SK-N-MC (cell line): ENCODE measurements around the gene PDHB.

ENCODE experiments used
- DNase-seq: peaks from one replicate; pipeline ENCODE4 v3.0.0-alpha.2; 2011; ENCODE audit warnings: low read depth, low spot score
- H3K27ac ChIP-seq: fragments of 200-600 bp; sonication (generic); 2 replicates; pipeline ENCODE4 v1.5.1; 2016; ENCODE audit warnings: mixed run types
- H3K36me3 ChIP-seq: fragments of 200-600 bp; sonication (generic); 2 replicates; pipeline ENCODE4 v1.6.1; 2017; ENCODE audit warnings: antibody characterized with exemption, low read length, mixed read lengths; ENCODE audit not compliant: insufficient read depth
- H3K4me3 ChIP-seq: fragments of 200-600 bp; sonication (generic); 2 replicates; pipeline ENCODE4 v1.5.1; 2016
- H3K9ac ChIP-seq: fragments of 200-600 bp; sonication (generic); 2 replicates; pipeline ENCODE4 v1.8.0; 2017; ENCODE audit warnings: mixed run types, mixed read lengths; ENCODE audit not compliant: insufficient read length
- H3K9me3 ChIP-seq: fragments of 200-600 bp; sonication (generic); 2 replicates; pipeline ENCODE4 v1.6.1; 2017; ENCODE audit warnings: low read depth, mild to moderate bottlenecking, antibody characterized with exemption, low read length, moderate library complexity, mixed read lengths
- EZH2 ChIP-seq: fragments of 200-600 bp; sonication (generic); IDR thresholded peaks from one replicate; pipeline ENCODE4 v1.6.1; 2017; ENCODE audit warnings: antibody characterized with exemption
- FOXP2 ChIP-seq: optimal IDR thresholded peaks from 2 replicates; pipeline ENCODE3; 2011; ENCODE audit warnings: mild to moderate bottlenecking, moderate library complexity; ENCODE audit not compliant: insufficient read depth; ENCODE audit errors: extremely low read length, control extremely low read depth
- POLR2AphosphoS5 ChIP-seq: IDR thresholded peaks from 2 replicates; pipeline ENCODE4 v1.6.1; 2012; ENCODE audit warnings: mild to moderate bottlenecking, low read depth, low read length, borderline replicate concordance

The PDHB gene

DNA sequence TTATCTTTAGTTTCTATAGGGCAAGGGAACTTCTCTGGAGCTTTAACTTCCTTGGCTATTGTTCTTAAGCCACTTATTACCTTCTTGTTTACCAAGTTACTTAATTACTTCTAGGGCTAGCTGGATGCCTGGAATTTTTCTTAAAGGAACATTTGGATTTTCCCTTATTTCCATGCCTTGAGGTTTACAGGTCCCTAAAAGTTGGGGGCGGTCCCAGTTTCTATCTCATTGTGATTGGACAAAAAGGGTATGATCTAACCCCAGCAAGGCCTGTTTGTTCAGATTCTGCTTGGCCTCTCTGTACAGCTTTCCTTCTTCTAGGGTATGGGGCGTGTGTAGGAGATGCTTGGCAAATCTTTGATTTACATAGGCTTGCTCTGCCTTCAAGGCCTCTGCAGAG lies 17.4 kb downstream of the PDHB start:
- H3K9ac ChIP-seq: no peak overlapping the region
- TF ChIP-seq POLR2AphosphoS5: no peak
- no peak for TF ChIP-seq FOXP2
- TF ChIP-seq EZH2: no peak

DNA sequence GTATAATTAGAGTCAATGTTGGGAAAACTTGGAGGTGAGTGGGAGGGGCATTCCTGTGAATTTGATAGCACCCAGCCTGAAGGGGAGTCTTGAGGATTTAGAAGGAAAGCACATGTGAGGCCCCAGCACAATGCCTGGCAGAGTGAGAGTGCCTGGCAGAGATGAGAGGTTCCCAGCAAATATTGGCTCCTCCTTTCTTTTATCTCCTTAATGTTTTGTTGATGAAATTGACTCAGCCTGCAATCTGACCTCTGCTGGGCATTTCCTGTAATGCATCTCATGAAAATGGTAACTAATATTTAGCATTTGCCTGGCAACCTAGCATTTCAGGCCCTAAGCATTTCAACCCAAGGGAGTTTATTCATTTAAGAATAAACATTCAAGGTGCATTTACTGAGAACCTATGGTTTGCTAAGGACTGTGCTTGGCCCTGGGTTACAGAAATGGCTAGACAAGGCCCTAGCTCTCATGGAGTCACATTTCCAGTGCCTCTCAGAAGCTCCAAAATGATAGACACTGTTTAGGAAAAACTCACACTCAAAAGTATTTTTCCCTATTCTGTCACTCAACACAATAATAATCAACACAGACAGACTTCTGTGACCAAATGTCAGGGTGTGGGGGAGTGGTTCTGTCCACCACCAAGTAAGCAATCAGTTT lies 19.0 kb downstream of the PDHB start:
- DNase-seq: peak; percentile 14
- no peaks in the 10 kb centered on the region for H3K9me3 ChIP-seq
- no peaks in the 10 kb centered on the region for H3K36me3 ChIP-seq
- H3K27ac ChIP-seq: no peak overlapping the region
- H3K9ac ChIP-seq: no peak overlapping the region
- H3K4me3 ChIP-seq: no peak overlapping the region
- TF ChIP-seq POLR2AphosphoS5 (no peak), FOXP2 (no peak)

More for the DNA sequence above, 17.4 kb downstream of the PDHB start:
- H3K9me3 ChIP-seq: no peaks in the 10 kb centered on the region
- H3K27ac ChIP-seq: no peak overlapping the region
- DNase-seq: no peak
- H3K36me3 ChIP-seq: no peaks in the 10 kb centered on the region
- no peak overlapping the region for H3K4me3 ChIP-seq

DNA sequence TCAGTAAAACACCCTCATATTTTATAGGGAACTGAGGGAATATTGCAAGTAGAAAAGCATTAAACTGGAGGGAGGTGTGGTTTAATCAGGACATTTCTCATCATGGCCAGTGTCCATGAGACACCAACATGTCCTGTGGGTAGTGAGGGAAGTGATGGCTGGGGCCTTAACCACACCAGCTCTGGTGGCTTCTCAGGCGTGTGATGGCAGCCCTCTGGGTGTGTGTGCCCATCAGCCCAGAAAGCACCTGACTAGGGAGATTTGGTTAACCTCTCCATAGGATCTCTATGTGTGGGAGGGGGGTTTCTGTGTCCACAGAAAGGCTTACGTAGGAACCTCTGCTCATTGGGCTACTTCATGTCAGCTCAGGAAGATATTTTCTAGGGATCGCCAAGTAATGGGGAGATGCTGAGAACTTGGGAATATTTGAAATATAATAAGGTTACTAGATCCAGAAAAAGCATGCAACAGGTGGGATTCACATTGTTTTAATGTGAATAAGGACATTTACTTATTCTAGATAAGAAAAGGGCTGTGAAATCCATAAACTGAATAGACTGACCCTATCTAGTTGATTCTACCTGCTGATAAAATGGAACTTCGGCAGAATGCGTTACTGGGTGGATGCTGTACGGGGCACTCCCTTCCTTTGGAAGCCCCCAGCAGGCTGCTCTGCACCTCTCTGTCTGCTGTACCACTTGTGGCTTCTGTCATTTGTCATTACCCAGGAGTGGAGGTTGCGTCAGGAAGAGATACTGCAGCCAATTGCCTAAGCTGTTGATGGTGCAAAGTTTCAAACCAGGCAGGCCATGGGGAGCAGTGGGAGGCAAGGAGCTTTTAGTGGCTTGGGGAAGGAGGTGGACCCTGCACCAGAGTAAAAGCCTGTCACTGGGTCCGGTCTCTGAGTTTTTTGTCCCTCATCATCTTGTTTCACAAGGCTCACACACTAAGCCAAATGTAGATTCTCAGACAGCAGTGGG lies 21.5 kb downstream of the PDHB start:
- no peak overlapping the region for H3K9ac ChIP-seq
- DNase-seq: no peak
- H3K4me3 ChIP-seq: no peak overlapping the region
- no peak overlapping the region for H3K27ac ChIP-seq
- no peak for TF ChIP-seq EZH2
- TF ChIP-seq FOXP2: no peak
- TF ChIP-seq POLR2AphosphoS5: no peak
- no peaks in the 10 kb centered on the region; the same call in 1 of the 2 replicates for H3K36me3 ChIP-seq
- H3K9me3 ChIP-seq: no peaks in the 10 kb centered on the region

- no peak for DNase-seq
- H3K27ac ChIP-seq: no peak overlapping the region
- TF ChIP-seq FOXP2: no peak
- TF ChIP-seq POLR2AphosphoS5: no peak
- no peak for TF ChIP-seq EZH2
- H3K9ac ChIP-seq: no peak overlapping the region
- no peak overlapping the region for H3K4me3 ChIP-seq
- no peaks in the 10 kb centered on the region; the same call in 1 of the 2 replicates for H3K36me3 ChIP-seq
- no peaks in the 10 kb centered on the region for H3K9me3 ChIP-seq
Observed at GRCh38 chr3:58411036-58411435, 22.6 kb downstream of the PDHB start.

DNA sequence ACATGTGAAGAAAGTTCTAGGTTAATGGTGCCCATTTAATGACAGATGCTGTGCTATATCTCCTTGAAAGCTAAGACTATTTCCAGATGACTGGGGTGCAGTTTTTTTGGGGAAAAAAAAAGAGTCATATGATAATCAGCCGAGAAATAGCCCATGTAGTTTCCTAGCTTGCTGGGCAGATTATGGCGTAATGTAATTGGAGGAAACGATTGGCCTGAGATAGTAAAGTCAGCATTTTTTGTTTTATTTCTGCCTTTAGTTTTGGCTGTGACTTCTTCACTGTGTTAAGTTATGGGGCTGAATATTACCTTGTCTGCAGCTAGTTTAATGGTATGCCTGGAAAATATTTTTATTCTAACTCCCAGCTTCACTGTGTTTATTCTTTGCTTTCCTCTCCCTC lies 24.0 kb downstream of the PDHB start:
- Histone ChIP-seq H3K9me3 (no peaks in the 10 kb centered on the region), H3K9ac (no peak overlapping the region), H3K36me3 (no peaks in the 10 kb centered on the region; the same call in 1 of the 2 replicates), H3K27ac (no peak overlapping the region), H3K4me3 (no peak overlapping the region)
- no peak for DNase-seq
- no peak for TF ChIP-seq POLR2AphosphoS5
- TF ChIP-seq EZH2: no peak
- no peak for TF ChIP-seq FOXP2

- no peaks in the 10 kb centered on the region; the same call in 1 of the 2 replicates for H3K36me3 ChIP-seq
- no peak for TF ChIP-seq FOXP2
- no peak for TF ChIP-seq EZH2
- no peak for TF ChIP-seq POLR2AphosphoS5
Observed at GRCh38 chr3:58408906-58409305, 24.7 kb downstream of the PDHB start.

DNA sequence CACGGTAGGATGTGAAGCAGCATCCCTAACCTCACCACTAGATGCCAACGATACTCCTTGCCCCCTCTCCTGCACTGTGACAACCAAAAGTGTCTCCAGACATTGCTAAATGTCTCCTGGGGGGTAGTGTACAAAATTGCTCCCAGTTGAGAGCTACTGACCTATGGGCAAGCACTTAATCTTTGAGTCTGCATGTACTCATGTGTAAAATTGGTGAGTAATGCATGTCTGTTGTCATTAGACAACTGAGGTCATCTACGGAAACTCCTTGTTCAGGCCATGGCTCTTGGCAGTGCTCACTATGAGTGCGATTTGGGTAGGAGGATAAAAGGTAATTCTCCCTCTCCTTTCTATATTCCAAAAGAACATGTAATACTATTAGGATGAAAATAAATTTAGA lies 29.2 kb downstream of the PDHB start:
- H3K27ac ChIP-seq: no peak overlapping the region
- H3K4me3 ChIP-seq: no peak overlapping the region
- no peak for DNase-seq

More at GRCh38 chr3:58408906-58409305, 24.7 kb downstream of the PDHB start:
- H3K9me3 ChIP-seq: no peaks in the 10 kb centered on the region
- no peak for DNase-seq
- no peak overlapping the region for H3K9ac ChIP-seq
- H3K4me3 ChIP-seq: no peak overlapping the region
- H3K27ac ChIP-seq: no peak overlapping the region

GRCh38 chr3:58403513-58404109 lies 30.0 kb downstream of the PDHB start:
- Histone ChIP-seq H3K4me3 (no peak overlapping the region), H3K9ac (no peak overlapping the region), H3K9me3 (no peaks in the 10 kb centered on the region), H3K36me3 (no peaks in the 10 kb centered on the region; the same call in 1 of the 2 replicates), H3K27ac (no peak overlapping the region)
- DNase-seq: no peak
- no peak for TF ChIP-seq POLR2AphosphoS5
- TF ChIP-seq FOXP2: no peak
- TF ChIP-seq EZH2: no peak

More for the DNA sequence above, 29.2 kb downstream of the PDHB start:
- TF ChIP-seq EZH2 (no peak), POLR2AphosphoS5 (no peak), FOXP2 (no peak)
- Histone ChIP-seq H3K9me3 (no peaks in the 10 kb centered on the region), H3K9ac (no peak overlapping the region), H3K36me3 (no peaks in the 10 kb centered on the region; the same call in 1 of the 2 replicates)
